GM23338 (cell line): ENCODE measurements around the gene ARHGEF9.
A peak's percentile ranks its signal among the peaks of the same experiment; 100 is the strongest.

ENCODE experiments used
- EZH2 ChIP-seq: fragments of 200-600 bp; sonication (generic); IDR thresholded peaks from one replicate; pipeline ENCODE4 v1.8.0; 2017; ENCODE audit warnings: antibody characterized with exemption, mild to moderate bottlenecking, low read depth; ENCODE audit not compliant: unreplicated experiment
- EZH2phosphoT487 ChIP-seq: fragments of 200-600 bp; sonication (generic); IDR thresholded peaks from one replicate; pipeline ENCODE4 v1.8.1; 2018; ENCODE audit warnings: antibody characterized with exemption; ENCODE audit not compliant: unreplicated experiment
- NANOG ChIP-seq: IDR thresholded peaks from 2 replicates; pipeline ENCODE4 v1.6.1; 2016; ENCODE audit warnings: antibody characterized with exemption, borderline replicate concordance
- POLR2AphosphoS5 ChIP-seq: IDR thresholded peaks from 2 replicates; pipeline ENCODE4 v1.6.1; 2016; ENCODE audit warnings: antibody characterized with exemption, low read depth
- TF ChIP-seq, protein P1 (sequence below), 2 experiments: fragments of 200-600 bp in 1 of 2; sonication (generic) in 1 of 2; conservative IDR thresholded peaks; 2 replicates each; pipeline versions ENCODE4 v1.5.1 to v1.6.1; 2016 to 2017; ENCODE audit warnings: antibody characterized with exemption in 2 of 2, low read depth in 2 of 2, mild to moderate bottlenecking in 2 of 2, moderate library complexity in 1 of 2
- TF ChIP-seq, protein P2 (sequence below): IDR thresholded peaks from one replicate; pipeline ENCODE4 v1.6.1; 2018; ENCODE audit warnings: antibody characterized with exemption; ENCODE audit not compliant: unreplicated experiment

DNA sequence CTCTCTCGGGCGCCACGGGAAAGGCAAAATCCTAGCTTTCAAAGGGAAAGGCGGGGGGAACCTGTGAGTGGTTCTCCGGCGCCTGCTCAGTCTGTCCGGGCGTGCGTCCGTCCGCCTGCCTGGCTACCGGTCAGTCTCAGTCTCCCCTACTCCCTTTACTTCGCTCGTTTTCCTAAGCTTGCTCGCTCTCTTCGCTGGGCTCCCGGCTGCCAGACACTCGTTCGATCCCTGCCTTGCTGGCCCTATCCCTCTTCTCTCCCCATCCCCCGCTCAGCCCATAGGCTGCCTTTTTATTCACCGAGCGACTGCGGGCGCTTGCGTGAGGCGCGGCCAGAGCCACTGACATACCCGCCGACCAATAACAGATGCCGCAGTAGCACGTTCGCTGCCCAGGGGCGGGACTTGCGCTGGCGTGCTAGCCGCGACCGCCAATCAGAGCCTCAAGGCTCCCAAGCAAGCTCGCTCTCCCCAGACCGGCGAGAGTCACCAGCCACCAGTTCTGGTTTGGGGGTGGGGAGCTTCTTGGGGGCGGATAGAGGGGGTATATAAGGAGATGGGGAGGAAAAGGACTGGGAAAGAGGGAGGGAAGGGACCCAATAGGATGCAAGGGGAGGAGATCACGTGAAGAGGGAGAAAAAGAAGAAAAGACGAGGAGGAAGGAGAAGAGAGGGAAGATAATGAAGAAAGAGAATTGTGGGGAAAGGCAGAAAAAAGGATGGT, 30.0 kb downstream of the ARHGEF9 start:
- TF ChIP-seq, protein P1, sequence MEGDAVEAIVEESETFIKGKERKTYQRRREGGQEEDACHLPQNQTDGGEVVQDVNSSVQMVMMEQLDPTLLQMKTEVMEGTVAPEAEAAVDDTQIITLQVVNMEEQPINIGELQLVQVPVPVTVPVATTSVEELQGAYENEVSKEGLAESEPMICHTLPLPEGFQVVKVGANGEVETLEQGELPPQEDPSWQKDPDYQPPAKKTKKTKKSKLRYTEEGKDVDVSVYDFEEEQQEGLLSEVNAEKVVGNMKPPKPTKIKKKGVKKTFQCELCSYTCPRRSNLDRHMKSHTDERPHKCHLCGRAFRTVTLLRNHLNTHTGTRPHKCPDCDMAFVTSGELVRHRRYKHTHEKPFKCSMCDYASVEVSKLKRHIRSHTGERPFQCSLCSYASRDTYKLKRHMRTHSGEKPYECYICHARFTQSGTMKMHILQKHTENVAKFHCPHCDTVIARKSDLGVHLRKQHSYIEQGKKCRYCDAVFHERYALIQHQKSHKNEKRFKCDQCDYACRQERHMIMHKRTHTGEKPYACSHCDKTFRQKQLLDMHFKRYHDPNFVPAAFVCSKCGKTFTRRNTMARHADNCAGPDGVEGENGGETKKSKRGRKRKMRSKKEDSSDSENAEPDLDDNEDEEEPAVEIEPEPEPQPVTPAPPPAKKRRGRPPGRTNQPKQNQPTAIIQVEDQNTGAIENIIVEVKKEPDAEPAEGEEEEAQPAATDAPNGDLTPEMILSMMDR (conservative IDR thresholded peaks at IDR 0.05; ENCODE audit: low read depth in 2 of 2), result no peak
- no peak for TF ChIP-seq NANOG
- peak; percentile 48 for TF ChIP-seq POLR2AphosphoS5
- TF ChIP-seq EZH2, result no peak
- TF ChIP-seq, protein P2, sequence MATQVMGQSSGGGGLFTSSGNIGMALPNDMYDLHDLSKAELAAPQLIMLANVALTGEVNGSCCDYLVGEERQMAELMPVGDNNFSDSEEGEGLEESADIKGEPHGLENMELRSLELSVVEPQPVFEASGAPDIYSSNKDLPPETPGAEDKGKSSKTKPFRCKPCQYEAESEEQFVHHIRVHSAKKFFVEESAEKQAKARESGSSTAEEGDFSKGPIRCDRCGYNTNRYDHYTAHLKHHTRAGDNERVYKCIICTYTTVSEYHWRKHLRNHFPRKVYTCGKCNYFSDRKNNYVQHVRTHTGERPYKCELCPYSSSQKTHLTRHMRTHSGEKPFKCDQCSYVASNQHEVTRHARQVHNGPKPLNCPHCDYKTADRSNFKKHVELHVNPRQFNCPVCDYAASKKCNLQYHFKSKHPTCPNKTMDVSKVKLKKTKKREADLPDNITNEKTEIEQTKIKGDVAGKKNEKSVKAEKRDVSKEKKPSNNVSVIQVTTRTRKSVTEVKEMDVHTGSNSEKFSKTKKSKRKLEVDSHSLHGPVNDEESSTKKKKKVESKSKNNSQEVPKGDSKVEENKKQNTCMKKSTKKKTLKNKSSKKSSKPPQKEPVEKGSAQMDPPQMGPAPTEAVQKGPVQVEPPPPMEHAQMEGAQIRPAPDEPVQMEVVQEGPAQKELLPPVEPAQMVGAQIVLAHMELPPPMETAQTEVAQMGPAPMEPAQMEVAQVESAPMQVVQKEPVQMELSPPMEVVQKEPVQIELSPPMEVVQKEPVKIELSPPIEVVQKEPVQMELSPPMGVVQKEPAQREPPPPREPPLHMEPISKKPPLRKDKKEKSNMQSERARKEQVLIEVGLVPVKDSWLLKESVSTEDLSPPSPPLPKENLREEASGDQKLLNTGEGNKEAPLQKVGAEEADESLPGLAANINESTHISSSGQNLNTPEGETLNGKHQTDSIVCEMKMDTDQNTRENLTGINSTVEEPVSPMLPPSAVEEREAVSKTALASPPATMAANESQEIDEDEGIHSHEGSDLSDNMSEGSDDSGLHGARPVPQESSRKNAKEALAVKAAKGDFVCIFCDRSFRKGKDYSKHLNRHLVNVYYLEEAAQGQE, result no peak
- TF ChIP-seq EZH2phosphoT487, result no peak
